GM12864 (cell line): ENCODE results near the gene REEP2.
A peak's percentile ranks its signal among the peaks of the same experiment; 100 is the strongest.

Source experiments
- DNase-seq: peaks from one replicate; pipeline ENCODE4 v3.0.0-alpha.2; 2011; ENCODE audit warnings: low read depth
- H3K4me3 ChIP-seq: 2 replicates; pipeline ENCODE4 v1.5.1; 2011; ENCODE audit warnings: mild to moderate bottlenecking, low read depth, low read length, control low read depth
- CTCF ChIP-seq: IDR thresholded peaks from 2 replicates; pipeline ENCODE4 v1.5.1; 2011; ENCODE audit warnings: low read depth, mild to moderate bottlenecking, moderate library complexity, low read length, control low read depth, inconsistent platforms; ENCODE audit errors: missing control alignments

Gene REEP2

GRCh38 chr5:138449501-138450239 lies 10.8 kb downstream of the REEP2 start:
- TF ChIP-seq CTCF: peak; percentile 95
- DNase-seq: no peak
- H3K4me3 ChIP-seq: no peak overlapping the region

GRCh38 chr5:138450971-138451370 lies 12.1 kb downstream of the REEP2 start:
- no peak for DNase-seq
- H3K4me3 ChIP-seq: no peak overlapping the region
- TF ChIP-seq CTCF: no peak

- H3K4me3 ChIP-seq: no peak overlapping the region
- TF ChIP-seq CTCF: no peak
- DNase-seq: no peak
Observed at GRCh38 chr5:138452720-138453119, 13.9 kb downstream of the REEP2 start.

GRCh38 chr5:138453590-138453989 lies 14.7 kb downstream of the REEP2 start:
- DNase-seq: no peak
- no peak overlapping the region for H3K4me3 ChIP-seq
- no peak for TF ChIP-seq CTCF

- DNase-seq: no peak
- H3K4me3 ChIP-seq: no peak overlapping the region
- no peak for TF ChIP-seq CTCF
Observed at GRCh38 chr5:138454121-138454520, 15.3 kb downstream of the REEP2 start.

- no peak overlapping the region for H3K4me3 ChIP-seq
- no peak for TF ChIP-seq CTCF
- no peak for DNase-seq
Observed at GRCh38 chr5:138455232-138455930, 16.5 kb downstream of the REEP2 start.
